GM12801 (cell line): ENCODE data around the gene RBM47.

Experiments
- CTCF ChIP-seq: IDR thresholded peaks from one replicate; pipeline ENCODE4 v1.5.1; 2011; ENCODE audit warnings: control low read depth; ENCODE audit not compliant: insufficient read length; ENCODE audit errors: extremely low read depth

The RBM47 gene

DNA sequence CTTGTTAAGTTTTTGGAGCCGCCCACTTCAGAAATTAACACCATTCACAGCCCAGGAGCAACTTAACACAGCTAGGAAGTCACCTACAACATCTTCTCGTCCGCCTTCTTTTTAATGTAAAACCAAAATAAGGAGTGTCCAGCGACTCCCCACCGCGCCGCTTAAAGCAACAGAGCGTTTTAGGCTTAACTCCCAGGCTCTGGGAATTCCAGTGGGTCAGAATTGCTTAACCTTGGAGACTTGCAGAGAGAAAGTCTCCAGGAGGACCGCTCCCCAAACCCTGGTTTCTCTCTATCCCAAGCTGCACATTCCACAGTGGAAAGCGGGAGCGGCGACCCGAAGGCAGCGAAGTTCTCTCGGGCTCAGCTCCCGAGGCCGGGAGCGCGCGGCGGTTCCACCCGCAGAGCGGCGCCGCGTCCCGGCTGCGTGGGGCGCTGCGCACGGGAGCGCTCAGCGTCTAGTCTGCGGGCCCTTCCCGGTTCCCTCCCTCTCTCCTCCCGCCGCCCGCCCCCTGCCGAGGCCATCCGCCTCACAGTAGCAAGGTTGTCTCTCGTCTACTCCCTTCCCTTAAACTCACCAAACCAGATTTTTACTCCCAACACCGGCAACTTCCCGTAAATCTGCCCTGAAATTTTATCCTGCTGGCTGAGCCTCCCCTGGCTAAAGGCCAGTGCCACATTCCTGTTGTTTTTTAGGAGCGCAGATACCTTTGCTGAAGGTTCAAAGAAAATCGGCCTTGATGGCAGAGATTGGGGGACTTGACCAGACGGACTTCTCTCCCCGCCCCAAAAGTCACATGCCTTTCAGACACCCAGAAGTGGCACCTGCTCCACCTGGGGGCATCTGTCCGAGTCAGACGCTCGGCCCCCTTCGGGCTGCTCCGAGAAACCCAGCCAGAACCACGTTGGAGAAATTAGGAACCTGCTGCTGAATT lies at the start of gene RBM47:
Gene RBM47 (minus strand): TSS at position 464 of the 934 bp plus-strand sequence. CDS start 190,971 bp downstream, outside the sequence.
- no peak for TF ChIP-seq CTCF

DNA sequence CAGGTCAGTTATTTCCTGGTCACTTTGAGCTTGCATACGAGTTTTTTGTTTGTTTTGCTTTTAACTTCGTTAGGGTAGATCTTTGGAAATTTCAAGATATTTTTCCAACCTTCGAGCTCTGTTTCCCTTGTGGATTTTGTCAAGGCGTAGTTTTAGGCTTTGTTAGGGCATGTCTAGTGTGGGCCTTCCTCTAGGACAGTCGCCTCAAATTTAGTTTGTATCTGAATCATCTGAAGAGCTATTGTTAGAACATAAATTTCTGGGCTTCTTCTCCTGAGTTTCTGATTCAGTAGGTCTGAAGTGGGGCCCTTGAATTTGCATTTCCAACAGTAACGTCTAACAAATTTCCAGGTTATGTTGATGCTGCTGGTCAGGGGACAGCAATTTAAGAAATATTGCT lies 48.8 kb upstream of the RBM47 start:
- TF ChIP-seq CTCF = no peak

DNA sequence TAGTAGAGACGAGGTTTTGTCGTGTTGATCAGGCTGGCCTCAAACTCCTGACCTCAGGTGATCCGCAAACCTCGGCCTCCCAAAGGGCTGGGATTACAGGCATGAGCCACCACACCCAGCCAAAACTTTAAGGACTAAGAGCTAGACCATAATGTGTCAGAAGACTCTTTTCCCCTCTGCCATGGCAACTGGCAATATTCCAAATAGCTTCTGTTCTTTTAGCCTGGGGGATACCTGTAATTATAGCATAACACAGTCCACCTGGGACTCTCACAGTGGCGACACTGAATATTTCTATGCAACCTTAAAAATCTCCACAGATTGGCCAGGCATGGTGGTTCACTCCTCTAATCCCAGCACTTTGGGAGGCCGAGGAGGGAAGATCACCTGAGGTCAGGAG lies 45.5 kb upstream of the RBM47 start:
- TF ChIP-seq CTCF = no peak

- no peak for TF ChIP-seq CTCF
Measured at GRCh38 chr4:40672528-40673522, 43.2 kb upstream of the RBM47 start.

DNA sequence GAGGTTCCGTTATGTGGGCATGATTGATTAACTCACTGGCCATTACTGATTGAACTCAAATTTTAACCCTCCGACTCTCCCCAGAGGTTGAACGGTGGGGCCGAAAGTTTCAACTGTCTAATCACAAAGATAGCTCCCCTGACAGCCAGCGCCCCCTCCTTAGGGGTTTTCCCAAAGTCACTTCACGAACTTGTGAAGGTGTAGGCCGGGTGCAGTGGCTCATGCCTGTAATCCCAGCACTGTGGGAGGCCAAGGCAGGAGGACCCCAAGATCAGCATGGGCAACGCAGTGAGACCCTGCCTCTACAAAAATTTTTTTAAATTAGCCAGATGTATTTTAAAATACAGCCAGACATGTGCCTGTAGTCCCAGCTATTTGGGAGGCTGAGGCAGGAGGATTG lies 39.8 kb upstream of the RBM47 start:
- no peak for TF ChIP-seq CTCF

DNA sequence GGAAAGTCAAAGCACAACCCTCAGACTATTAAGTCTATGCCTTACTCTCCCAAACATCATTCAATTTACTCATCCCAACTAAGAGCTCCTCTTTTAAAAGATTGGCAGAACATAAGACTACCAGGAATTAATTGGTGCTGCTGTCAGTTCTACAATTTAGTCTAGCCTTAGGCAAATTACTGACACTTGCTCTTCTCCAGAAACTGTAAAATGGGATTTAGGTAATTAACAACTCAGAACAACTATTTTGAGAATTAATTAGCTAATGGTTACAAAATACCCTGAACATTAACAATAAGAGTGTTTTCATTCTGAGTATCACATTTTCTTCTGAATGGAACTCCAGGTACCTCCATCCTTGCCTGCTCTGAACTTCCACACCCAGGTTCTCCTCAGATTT lies 36.2 kb upstream of the RBM47 start:
- no peak for TF ChIP-seq CTCF
